Measurements from ENCODE around the gene LRRC52.

The LRRC52 gene

DNA sequence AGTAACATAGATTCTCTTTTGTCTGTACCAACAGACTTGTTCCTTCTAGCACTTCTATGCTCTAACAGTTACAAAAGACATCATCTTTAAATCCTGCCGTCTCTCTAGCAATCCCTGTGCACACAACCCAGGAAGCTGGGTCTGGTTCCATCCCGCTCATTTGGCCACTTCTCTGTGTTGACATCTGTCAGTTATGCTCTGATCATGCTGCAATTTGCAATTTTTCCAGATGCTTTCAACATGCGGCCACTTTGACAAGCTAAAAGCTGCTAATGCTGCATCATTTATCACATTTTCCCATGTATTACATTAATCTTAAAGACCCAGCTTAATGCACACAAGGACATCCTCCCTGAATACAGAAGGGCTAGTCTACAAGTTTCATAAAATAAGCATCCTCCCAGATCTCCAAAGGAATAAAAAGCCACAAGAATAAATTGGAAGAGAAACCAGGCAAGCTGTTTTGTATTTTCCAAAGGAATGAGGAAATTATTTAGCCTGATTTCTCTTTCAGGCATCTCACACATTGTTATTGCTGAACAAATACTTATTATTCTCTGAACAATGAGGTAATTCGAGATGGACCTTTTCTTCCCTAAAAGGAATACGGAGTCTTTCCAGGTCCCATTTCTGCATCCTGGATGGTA lies 19.0 kb upstream of the LRRC52 start:
- H3K4me3 ChIP-seq (ENCODE audit: control insufficient read depth, low read depth, low read length) = no peak overlapping the region
- TF ChIP-seq, protein P1, sequence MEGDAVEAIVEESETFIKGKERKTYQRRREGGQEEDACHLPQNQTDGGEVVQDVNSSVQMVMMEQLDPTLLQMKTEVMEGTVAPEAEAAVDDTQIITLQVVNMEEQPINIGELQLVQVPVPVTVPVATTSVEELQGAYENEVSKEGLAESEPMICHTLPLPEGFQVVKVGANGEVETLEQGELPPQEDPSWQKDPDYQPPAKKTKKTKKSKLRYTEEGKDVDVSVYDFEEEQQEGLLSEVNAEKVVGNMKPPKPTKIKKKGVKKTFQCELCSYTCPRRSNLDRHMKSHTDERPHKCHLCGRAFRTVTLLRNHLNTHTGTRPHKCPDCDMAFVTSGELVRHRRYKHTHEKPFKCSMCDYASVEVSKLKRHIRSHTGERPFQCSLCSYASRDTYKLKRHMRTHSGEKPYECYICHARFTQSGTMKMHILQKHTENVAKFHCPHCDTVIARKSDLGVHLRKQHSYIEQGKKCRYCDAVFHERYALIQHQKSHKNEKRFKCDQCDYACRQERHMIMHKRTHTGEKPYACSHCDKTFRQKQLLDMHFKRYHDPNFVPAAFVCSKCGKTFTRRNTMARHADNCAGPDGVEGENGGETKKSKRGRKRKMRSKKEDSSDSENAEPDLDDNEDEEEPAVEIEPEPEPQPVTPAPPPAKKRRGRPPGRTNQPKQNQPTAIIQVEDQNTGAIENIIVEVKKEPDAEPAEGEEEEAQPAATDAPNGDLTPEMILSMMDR (IDR thresholded peaks at IDR 0.05; ENCODE audit: control insufficient read depth, insufficient read depth, low read depth, low read length, missing control alignments) = no peak
- DNase-seq (ENCODE audit: low read depth) = no peak

DNA sequence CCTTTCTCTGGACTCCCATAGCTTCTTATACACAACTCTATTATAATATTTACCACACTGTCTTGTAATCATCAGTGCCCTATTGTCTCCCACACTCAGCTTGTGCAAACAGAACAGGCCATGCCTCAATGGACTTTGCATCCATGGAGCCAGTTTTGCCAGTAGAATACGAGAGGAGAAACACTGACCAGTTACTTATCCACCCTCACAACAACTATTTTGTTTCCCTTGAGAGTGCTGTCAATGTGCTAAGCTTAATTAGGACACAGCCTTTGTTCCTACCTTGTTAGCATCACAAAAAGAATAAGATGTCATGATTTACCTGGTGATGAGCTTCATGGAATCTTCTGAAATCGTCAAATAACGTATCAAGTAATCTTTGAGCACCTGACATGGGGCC lies 18.1 kb upstream of the LRRC52 start:
- TF ChIP-seq, protein P1 (IDR thresholded peaks at IDR 0.05; ENCODE audit: control insufficient read depth, insufficient read depth, low read depth, low read length, missing control alignments) = no peak
- no peak overlapping the region for H3K4me3 ChIP-seq (ENCODE audit: control insufficient read depth, low read depth, low read length)
- no peak for DNase-seq (ENCODE audit: low read depth)

DNA sequence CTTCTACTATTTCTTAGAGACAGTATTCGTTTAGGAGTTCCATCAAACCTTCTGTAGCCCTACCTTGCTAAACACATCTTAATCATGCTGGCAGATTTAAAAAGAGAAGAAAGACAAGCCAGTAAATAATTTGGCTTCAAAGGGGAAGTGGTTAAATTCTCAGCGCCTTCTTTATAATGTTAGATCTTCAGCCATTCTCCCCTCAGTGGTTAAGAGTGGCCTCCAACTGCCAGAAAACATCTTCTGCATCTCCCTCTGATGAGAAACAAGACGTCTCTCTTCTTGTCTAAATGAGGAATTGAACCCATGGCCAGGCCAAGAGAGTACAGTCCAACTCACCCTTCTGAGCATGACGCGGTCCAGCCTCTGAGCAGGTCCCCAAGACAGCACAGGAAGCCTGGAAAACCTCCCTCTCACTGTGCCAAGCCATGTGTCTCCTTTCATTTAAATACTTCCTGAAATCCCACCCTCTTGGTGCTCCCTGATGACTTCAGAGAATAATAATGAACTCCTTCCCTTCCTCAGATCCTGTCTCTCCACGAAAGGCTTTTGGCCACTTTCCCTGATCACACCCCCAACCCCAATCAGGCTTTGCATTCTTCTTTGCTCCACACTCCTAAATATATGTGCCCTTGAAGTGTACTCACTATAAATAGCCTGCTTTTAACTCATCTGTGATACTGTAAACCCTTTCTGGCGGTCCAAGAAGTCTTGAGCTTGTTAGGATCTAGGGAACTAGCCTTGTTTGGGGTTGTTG lies 16.4 kb upstream of the LRRC52 start:
- TF ChIP-seq, protein P1 (IDR thresholded peaks at IDR 0.05; ENCODE audit: control insufficient read depth, insufficient read depth, low read depth, low read length, missing control alignments) = no peak
- no peak overlapping the region for H3K4me3 ChIP-seq (ENCODE audit: control insufficient read depth, low read depth, low read length)
- DNase-seq (ENCODE audit: low read depth) = no peak

DNA sequence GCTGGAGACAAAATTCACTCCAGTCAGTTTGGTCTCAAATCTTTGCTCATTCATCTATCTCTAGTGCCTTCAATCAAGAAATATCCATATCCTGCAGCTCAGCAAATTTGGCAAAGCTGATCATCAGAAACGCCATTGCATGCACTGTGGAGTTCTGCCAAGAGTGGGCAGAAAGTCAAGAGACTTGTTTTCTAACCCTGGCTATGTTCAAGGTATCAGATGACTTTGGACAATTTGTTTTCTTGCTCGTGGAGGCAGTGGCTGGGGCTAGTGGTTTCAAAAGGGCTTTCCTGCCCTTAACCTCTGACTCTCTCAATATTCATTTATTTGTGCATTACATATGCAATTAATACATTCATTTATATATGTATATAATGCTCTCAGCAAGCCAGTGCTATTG lies 12.8 kb upstream of the LRRC52 start:
- no peak overlapping the region for H3K4me3 ChIP-seq (ENCODE audit: control insufficient read depth, low read depth, low read length)
- TF ChIP-seq, protein P1 (IDR thresholded peaks at IDR 0.05; ENCODE audit: control insufficient read depth, insufficient read depth, low read depth, low read length, missing control alignments) = no peak
- DNase-seq (ENCODE audit: low read depth) = no peak

DNA sequence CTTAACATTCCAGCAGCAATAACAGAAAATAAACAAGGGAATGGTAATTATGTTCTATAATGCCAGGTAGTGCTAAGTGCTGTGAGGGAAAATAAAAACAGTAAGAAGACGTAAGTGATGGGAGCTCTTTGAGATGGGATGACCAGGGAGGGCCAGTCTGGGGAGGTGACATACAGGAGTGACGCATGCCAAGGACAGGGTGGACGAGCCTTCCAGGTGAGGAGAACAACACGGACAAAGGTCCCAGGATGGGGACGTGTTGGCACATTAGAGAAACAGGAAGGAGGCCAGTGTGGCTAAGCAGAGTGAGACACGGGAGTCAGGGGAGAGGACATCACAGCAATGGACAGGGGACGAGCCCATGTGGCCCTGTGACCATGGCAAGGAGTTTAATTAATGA lies 11.7 kb upstream of the LRRC52 start:
- no peak for DNase-seq (ENCODE audit: low read depth)
- TF ChIP-seq, protein P1 (IDR thresholded peaks at IDR 0.05; ENCODE audit: control insufficient read depth, insufficient read depth, low read depth, low read length, missing control alignments) = no peak
- H3K4me3 ChIP-seq (ENCODE audit: control insufficient read depth, low read depth, low read length) = no peak overlapping the region

DNA sequence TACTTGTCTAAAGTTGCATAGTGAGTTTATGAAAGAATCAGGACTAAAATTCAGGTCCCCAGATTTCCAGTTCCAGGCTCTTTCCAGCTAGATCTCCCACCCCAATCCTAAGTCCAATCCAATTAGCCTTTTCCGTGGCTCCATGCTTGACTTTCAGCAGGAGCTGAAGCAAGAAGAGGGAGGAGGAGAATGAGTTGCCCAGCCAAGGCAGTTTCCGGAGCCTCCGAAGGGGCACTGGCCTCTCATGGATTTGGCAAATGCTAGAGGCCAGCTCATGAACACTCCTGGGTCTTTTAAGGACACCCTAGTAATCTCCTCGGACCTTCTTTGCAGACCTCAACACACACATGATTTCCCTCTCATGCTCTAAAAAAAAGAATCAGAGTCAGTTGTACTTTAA lies 10.5 kb upstream of the LRRC52 start:
- DNase-seq (ENCODE audit: low read depth) = no peak
- TF ChIP-seq, protein P1 (IDR thresholded peaks at IDR 0.05; ENCODE audit: control insufficient read depth, insufficient read depth, low read depth, low read length, missing control alignments) = no peak
- H3K4me3 ChIP-seq (ENCODE audit: control insufficient read depth, low read depth, low read length) = no peak overlapping the region
